ENCODE measurements around the gene C4orf54. TPM values are rescaled to one million over a fixed set of nuclear protein-coding genes. Genes with fewer than 3 reads are reported as not detected.

Gene C4orf54
- total and polyA plus RNA-seq, 2 of the 8 experiments (the other 6 are each of a cell fraction or from before 2014, with no cell fraction given) = not detected

DNA sequence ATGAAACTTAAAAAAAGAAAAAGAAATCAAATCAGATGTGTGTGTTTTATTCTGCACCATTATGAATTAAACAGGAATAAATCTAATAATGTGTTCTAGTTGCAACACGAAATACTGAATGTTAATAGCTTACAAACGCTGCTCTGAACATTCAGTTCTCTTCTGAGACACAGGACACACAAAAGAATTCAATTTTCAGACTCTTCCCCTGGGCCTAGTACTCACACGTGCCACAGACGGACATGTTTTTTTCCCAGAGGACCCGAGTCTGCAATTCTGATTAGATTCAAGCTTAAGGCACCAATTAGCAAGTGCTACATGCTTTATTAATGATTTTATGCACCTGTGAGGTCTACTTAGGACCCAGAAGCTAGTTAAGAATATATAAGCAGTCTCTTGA is 20.5 kb downstream of the C4orf54 start:
- H3K27me3 ChIP-seq (replicated peaks in 1 of 4; ENCODE audit: control insufficient read depth in 3 of 4, extremely low read depth in 1 of 4, insufficient read depth in 3 of 4, low read length in 3 of 4) = no peaks in the 10 kb centered on the region
- H3K4ac ChIP-seq (replicated peaks; ENCODE audit: insufficient read length, low read depth, low read length) = no peak overlapping the region
- no peak overlapping the region for H4K91ac ChIP-seq (replicated peaks; ENCODE audit: insufficient read length, low read length)
- no peak overlapping the region for H2BK5ac ChIP-seq (ENCODE audit: low read depth, low read length)
- H3K27ac ChIP-seq (ENCODE audit: low read depth, low read length) = no peak overlapping the region
- ChIA-PET POLR2A (ENCODE audit: partially characterized antibody) (no interaction called here), CTCF (ENCODE audit: partially characterized antibody) (interaction anchor here (1.4 kb wide), 1 partner anchor 9 kb away, joined by 4 read pairs; no protein-coding TSS in a partner anchor)
- FAIRE-seq = no peak
- no peak overlapping the region for H3K18ac ChIP-seq (ENCODE audit: extremely low read depth, low read length)
- no peak overlapping the region for H4K8ac ChIP-seq (ENCODE audit: extremely low read depth, insufficient read depth, low read length)
- no peak overlapping the region for H3K9ac ChIP-seq (replicated peaks in 1 of 4; ENCODE audit: extremely low read depth in 1 of 4, low read depth in 3 of 4, low read length in 3 of 4)
- H3K4me3 ChIP-seq (ENCODE audit: extremely low read depth in 1 of 4, insufficient read depth in 2 of 4, low read depth in 3 of 4, low read length in 4 of 4) = no peak overlapping the region
- no peaks in the 10 kb centered on the region for H3K79me1 ChIP-seq (ENCODE audit: low read depth, low read length)
- 94% methylated on average over 5 of the region's 5 CpGs; no CpG with 5 or more reads in 1 of the 2 experiments for WGBS, 2 experiments (ENCODE audit: extremely low coverage in 1 of 2, insufficient coverage in 1 of 2, insufficient read length in 1 of 2, insufficient replicate concordance in 2 of 2, low coverage in 1 of 2, low lambda C conversion rate in 2 of 2, missing lambda C conversion rate in 1 of 2)
- H3K14ac ChIP-seq (ENCODE audit: insufficient read length) = no peak overlapping the region
- no peaks in the 10 kb centered on the region for H3K36me3 ChIP-seq (ENCODE audit: control insufficient read depth in 2 of 4, insufficient read depth in 4 of 4, low read length in 3 of 4)
- H3K4me2 ChIP-seq (ENCODE audit: insufficient read depth in 1 of 2, low read depth in 2 of 2, low read length in 2 of 2) = no peak overlapping the region
- no peak overlapping the region for H2BK120ac ChIP-seq (replicated peaks; ENCODE audit: low read depth, low read length)
- H2BK15ac ChIP-seq (ENCODE audit: low read length) = no peak overlapping the region
- no peak overlapping the region for H3K23ac ChIP-seq (ENCODE audit: insufficient read length)
- no peak overlapping the region for H3K56ac ChIP-seq (replicated peaks; ENCODE audit: insufficient read length, low read depth, low read length)
- H3K4me1 ChIP-seq (replicated peaks in 1 of 4; ENCODE audit: control insufficient read depth in 3 of 4, insufficient read depth in 4 of 4, low read length in 3 of 4) = peaks cover 0 to 3% (median 0%) of the 10 kb centered on the region in 4 experiments; a peak in 2 of 7 replicates
- no peak overlapping the region for H2AFZ ChIP-seq (ENCODE audit: low read length)
- H3K23me2 ChIP-seq (ENCODE audit: low read depth, low read length) = no peaks in the 10 kb centered on the region; the same call in 1 of the 2 replicates
- H4K5ac ChIP-seq (ENCODE audit: insufficient read length, low read depth, low read length) = no peak overlapping the region
- no peak overlapping the region for H2AK5ac ChIP-seq (ENCODE audit: low read depth, low read length)
- no peaks in the 10 kb centered on the region for H4K20me1 ChIP-seq (replicated peaks in 1 of 2; ENCODE audit: control insufficient read depth in 1 of 2, insufficient read depth in 2 of 2, low read length in 2 of 2)
- no peak overlapping the region for H2BK12ac ChIP-seq (ENCODE audit: low read depth, low read length)
- no peak for DNase-seq (ENCODE audit: low read depth in 1 of 2, low spot score in 2 of 2)
- no peaks in the 10 kb centered on the region for H3K79me2 ChIP-seq (ENCODE audit: control insufficient read depth in 1 of 2, insufficient read depth in 2 of 2, low read length in 2 of 2)
- no peaks in the 10 kb centered on the region for H3K9me3 ChIP-seq (ENCODE audit: insufficient read depth in 2 of 2, low read depth in 1 of 2, low read length in 1 of 2)
- H2BK20ac ChIP-seq (ENCODE audit: low read length) = no peak overlapping the region
- TF ChIP-seq NANOG (IDR thresholded peaks at IDR 0.05; ENCODE audit: insufficient read depth, low read depth, low read length, poor library complexity, severe bottlenecking) = no peak
- no peak for TF ChIP-seq SP1 (IDR thresholded peaks at IDR 0.05; ENCODE audit: low read depth, low read length)
- no peak for TF ChIP-seq TAF7 (optimal IDR thresholded peaks at IDR 0.05; ENCODE audit: borderline replicate concordance, low read depth, low read length)
- no peak for TF ChIP-seq BRCA1 (IDR thresholded peaks at IDR 0.05; ENCODE audit: low read depth, low read length)
- no peak for TF ChIP-seq RXRA (IDR thresholded peaks at IDR 0.05; ENCODE audit: insufficient read depth, low read depth, low read length)
- TF ChIP-seq CTBP2 (IDR thresholded peaks at IDR 0.05; ENCODE audit: borderline replicate concordance, insufficient read depth, insufficient read length, low read length) = no peak
- TF ChIP-seq HDAC6 (IDR thresholded peaks at IDR 0.05; ENCODE audit: low read depth, low read length) = no peak
- no peak for TF ChIP-seq USF2 (IDR thresholded peaks at IDR 0.05; ENCODE audit: low read length)
- TF ChIP-seq CREB1 (IDR thresholded peaks at IDR 0.05) = no peak
- TF ChIP-seq JUND (IDR thresholded peaks at IDR 0.05; ENCODE audit: low read length) = no peak
- TF ChIP-seq SIX5 (IDR thresholded peaks at IDR 0.05; ENCODE audit: low read depth, low read length) = no peak
- no peak for TF ChIP-seq KDM1A (IDR thresholded peaks at IDR 0.05; ENCODE audit: borderline replicate concordance, low read length)
- TF ChIP-seq RBBP5 (IDR thresholded peaks at IDR 0.05; ENCODE audit: borderline replicate concordance, low read depth, low read length) = no peak
- TF ChIP-seq FOSL1 (IDR thresholded peaks at IDR 0.05; ENCODE audit: insufficient read depth, low read depth, low read length) = no peak
